Keratinocyte (primary cell): ENCODE results near the gene VSIG10L2. TPM values are rescaled to one million over a fixed set of nuclear protein-coding genes. Genes with fewer than 3 reads are reported as not detected.

Experiments used
- DNase-seq: peaks from one replicate; pipeline ENCODE4 v3.0.0-alpha.2; 2011; ENCODE audit warnings: low read depth, missing footprints, low spot score
- FAIRE-seq: peaks from 2 replicates; lab custom pipeline; 2011; peaks lifted over from hg19 to GRCh38; lab: Jason Lieb, UNC
- H2AFZ ChIP-seq: 2 replicates; pipeline ENCODE4 v1.6.0; 2012; ENCODE audit warnings: low read length, control low read depth, inconsistent platforms; ENCODE audit not compliant: control insufficient read depth
- H3K27ac ChIP-seq: 2 replicates; pipeline ENCODE4 v1.5.1; 2011; ENCODE audit warnings: low read length; ENCODE audit not compliant: control insufficient read depth, insufficient read depth
- H3K27me3 ChIP-seq: 3 replicates; pipeline ENCODE4 v1.6.0; 2011; ENCODE audit warnings: low read length; ENCODE audit not compliant: control insufficient read depth, insufficient read depth; ENCODE audit errors: extremely low read depth
- H3K36me3 ChIP-seq, 2 experiments: 2 replicates in 1 of 2; 3 replicates in 1 of 2; pipeline ENCODE4 v1.5.1; 2011; ENCODE audit warnings: low read length in 2 of 2, mild to moderate bottlenecking in 1 of 2; ENCODE audit not compliant: control insufficient read depth in 2 of 2, insufficient read depth in 2 of 2; ENCODE audit errors: extremely low read depth in 1 of 2
- H3K4me1 ChIP-seq: 3 replicates; pipeline ENCODE4 v1.5.1; 2011; ENCODE audit warnings: low read length; ENCODE audit not compliant: control insufficient read depth, insufficient read depth; ENCODE audit errors: extremely low read depth
- H3K4me2 ChIP-seq: 3 replicates; pipeline ENCODE4 v1.6.0; 2011; ENCODE audit warnings: low read depth, low read length; ENCODE audit not compliant: control insufficient read depth, insufficient read depth; ENCODE audit errors: extremely low read depth
- H3K4me3 ChIP-seq, 3 experiments: fragments of 200-600 bp in 1 of 3; sonication (generic) in 1 of 3; 2 replicates in 2 of 3; 3 replicates in 1 of 3; pipeline ENCODE4 v1.5.1; 2011 to 2016; ENCODE audit warnings: low read length in 3 of 3, mild to moderate bottlenecking in 3 of 3, control low read depth in 2 of 3, inconsistent platforms in 1 of 3, low read depth in 1 of 3, mixed read lengths in 1 of 3, mixed run types in 1 of 3, moderate library complexity in 1 of 3; ENCODE audit not compliant: control insufficient read depth in 2 of 3, insufficient read depth in 2 of 3; ENCODE audit errors: extremely low read depth in 1 of 3
- H3K79me2 ChIP-seq: 2 replicates; pipeline ENCODE4 v1.6.0; 2012; ENCODE audit warnings: low read length; ENCODE audit not compliant: control insufficient read depth, insufficient read depth
- H3K9ac ChIP-seq: 3 replicates; pipeline ENCODE4 v1.6.0; 2011; ENCODE audit warnings: low read length; ENCODE audit not compliant: control insufficient read depth, insufficient read depth; ENCODE audit errors: extremely low read depth
- H3K9me1 ChIP-seq: 3 replicates; pipeline ENCODE4 v1.6.0; 2011; ENCODE audit warnings: low read length; ENCODE audit not compliant: control insufficient read depth, insufficient read depth; ENCODE audit errors: extremely low read depth
- H3K9me3 ChIP-seq: 2 replicates; pipeline ENCODE4 v1.5.1; 2012; ENCODE audit warnings: low read depth, low read length; ENCODE audit not compliant: control insufficient read depth
- H4K20me1 ChIP-seq: 3 replicates; pipeline ENCODE4 v1.6.0; 2011; ENCODE audit warnings: low read length; ENCODE audit not compliant: control insufficient read depth, insufficient read depth; ENCODE audit errors: extremely low read depth
- CTCF ChIP-seq, 3 experiments: IDR thresholded peaks in 1 of 3; conservative IDR thresholded peaks in 1 of 3; optimal IDR thresholded peaks in 1 of 3; 2 replicates in 2 of 3; 3 replicates in 1 of 3; pipeline versions ENCODE3 to v1.5.1; 2011; ENCODE audit warnings: low read length in 3 of 3, mild to moderate bottlenecking in 3 of 3, moderate library complexity in 2 of 3, control low read depth in 1 of 3, inconsistent platforms in 1 of 3; ENCODE audit not compliant: insufficient read depth in 2 of 3; ENCODE audit errors: extremely low read depth in 1 of 3
- EZH2 ChIP-seq: IDR thresholded peaks from one replicate; pipeline ENCODE4 v1.6.1; 2012; ENCODE audit warnings: inconsistent platforms, mild to moderate bottlenecking, low read length, moderate library complexity
- dilution Hi-C: fragments of 300-500 bp; cut with MboI; formaldehyde crosslinking; loops from one replicate; pipeline ENCODE4 v1.7.0; 2020; ENCODE audit warnings: low sequenced_read_pairs; ENCODE audit not compliant: extremely low pct_ligation_motif_present
- polyA plus RNA-seq, 5 experiments: library from polyadenylated mRNA; depleted of rRNA in 3 of 5; stranded (reverse) in 3 of 5; stranded (forward) in 1 of 5; unstranded in 1 of 5; fragments of >200 nt; gene quantifications; 1 replicate in 1 of 5; 2 replicates in 3 of 5; 3 replicates in 1 of 5; pipeline versions ENCODE4 v1.2.1 to v1.2.3, GENCODE V29; 2011 to 2012; ENCODE audit warnings: missing spikeins in 2 of 5, low read depth in 1 of 5, low replicate concordance in 1 of 5

Gene VSIG10L2
- polyA plus RNA-seq, 1 donor (not counting 4 experiments of a cell fraction or from before 2014, with no cell fraction given): 0.09 TPM

- Histone ChIP-seq H3K9me1 (no peaks in the 10 kb centered on the region), H3K4me1 (no peaks in the 10 kb centered on the region), H3K4me3 (no peak overlapping the region), H3K27ac (no peak overlapping the region), H3K27me3 (peaks cover 2% of the 10 kb centered on the region), H2AFZ (no peak overlapping the region), H4K20me1 (no peaks in the 10 kb centered on the region), H3K9me3 (no peaks in the 10 kb centered on the region), H3K4me2 (no peak overlapping the region), H3K9ac (no peak overlapping the region), H3K36me3 (no peaks in the 10 kb centered on the region), H3K79me2 (no peaks in the 10 kb centered on the region)
- TF ChIP-seq CTCF (optimal IDR thresholded peaks at IDR 0.05 in 1 of 3, IDR thresholded peaks at IDR 0.05 in 1 of 3, conservative IDR thresholded peaks at IDR 0.05 in 1 of 3; ENCODE audit: extremely low read depth in 1 of 3, insufficient read depth in 2 of 3, low read length in 3 of 3) (no peak), EZH2 (no peak)
- DNase-seq: no peak
- FAIRE-seq: no peak
- dilution Hi-C loops: loop anchor here (25.0 kb wide), 1 partner anchor 288 kb away; the partner anchor contains the start of genes FAM118B and RPUSD4
These were observed 21.3 kb upstream of the VSIG10L2 start for GRCh38 chr11:125924384-125925007.

- dilution Hi-C loops: loop anchor here (25.0 kb wide), 1 partner anchor 287 kb away; the partner anchor contains the start of genes FAM118B and RPUSD4
- no peak for FAIRE-seq
- Histone ChIP-seq H3K79me2 (no peaks in the 10 kb centered on the region), H4K20me1 (no peaks in the 10 kb centered on the region), H3K9ac (no peak overlapping the region), H3K27me3 (peaks cover 8% of the 10 kb centered on the region), H2AFZ (no peak overlapping the region), H3K4me1 (no peaks in the 10 kb centered on the region), H3K9me1 (no peaks in the 10 kb centered on the region), H3K4me3 (no peak overlapping the region), H3K9me3 (no peaks in the 10 kb centered on the region), H3K27ac (no peak overlapping the region), H3K4me2 (no peak overlapping the region), H3K36me3 (no peaks in the 10 kb centered on the region)
- no peak for DNase-seq
- no peak for TF ChIP-seq EZH2
- no peak for TF ChIP-seq CTCF (optimal IDR thresholded peaks at IDR 0.05 in 1 of 3, IDR thresholded peaks at IDR 0.05 in 1 of 3, conservative IDR thresholded peaks at IDR 0.05 in 1 of 3; ENCODE audit: extremely low read depth in 1 of 3, insufficient read depth in 2 of 3, low read length in 3 of 3)
These were observed 20.6 kb upstream of the VSIG10L2 start for GRCh38 chr11:125925247-125925740.
